Measurements from ENCODE around the gene BRI3.

The BRI3 gene

DNA sequence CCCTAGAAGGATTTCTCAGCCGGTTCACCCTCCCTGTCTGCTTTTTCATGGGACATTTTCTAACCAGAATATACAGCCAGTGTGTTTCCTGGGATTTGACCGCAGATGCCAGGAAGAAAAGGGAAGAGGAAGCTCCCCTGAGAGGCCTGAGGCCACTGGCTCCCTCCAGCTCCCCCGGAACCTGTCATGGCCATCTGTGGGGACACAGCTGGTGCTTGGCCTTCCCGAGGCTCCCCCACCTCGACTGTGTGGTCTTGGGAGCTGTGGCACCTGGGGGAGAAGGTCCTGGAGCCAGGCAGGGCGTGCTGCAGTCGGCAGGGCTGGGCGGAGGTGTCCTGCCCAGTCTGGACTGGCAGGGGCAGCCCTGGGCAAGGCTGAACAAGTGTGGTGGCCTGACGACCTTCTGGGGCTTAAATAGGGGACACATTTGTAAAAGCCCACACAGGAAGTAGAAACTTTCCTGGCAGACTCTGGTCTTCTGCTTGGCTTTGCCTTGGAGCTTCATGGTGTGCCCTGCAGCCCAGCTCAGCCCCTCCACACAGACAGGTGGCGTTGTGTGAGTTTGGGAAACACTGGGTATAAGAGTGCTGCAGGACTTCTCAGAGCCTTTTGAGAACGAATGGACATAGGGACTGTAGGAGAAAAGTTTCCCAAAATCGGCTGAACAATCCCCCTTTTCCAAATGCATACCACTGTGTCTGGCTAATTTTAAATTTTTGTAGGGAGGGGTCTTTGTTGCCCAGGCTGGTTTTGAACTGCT is 6.8 kb downstream of the BRI3 start:
- DNase-seq: no peak

DNA sequence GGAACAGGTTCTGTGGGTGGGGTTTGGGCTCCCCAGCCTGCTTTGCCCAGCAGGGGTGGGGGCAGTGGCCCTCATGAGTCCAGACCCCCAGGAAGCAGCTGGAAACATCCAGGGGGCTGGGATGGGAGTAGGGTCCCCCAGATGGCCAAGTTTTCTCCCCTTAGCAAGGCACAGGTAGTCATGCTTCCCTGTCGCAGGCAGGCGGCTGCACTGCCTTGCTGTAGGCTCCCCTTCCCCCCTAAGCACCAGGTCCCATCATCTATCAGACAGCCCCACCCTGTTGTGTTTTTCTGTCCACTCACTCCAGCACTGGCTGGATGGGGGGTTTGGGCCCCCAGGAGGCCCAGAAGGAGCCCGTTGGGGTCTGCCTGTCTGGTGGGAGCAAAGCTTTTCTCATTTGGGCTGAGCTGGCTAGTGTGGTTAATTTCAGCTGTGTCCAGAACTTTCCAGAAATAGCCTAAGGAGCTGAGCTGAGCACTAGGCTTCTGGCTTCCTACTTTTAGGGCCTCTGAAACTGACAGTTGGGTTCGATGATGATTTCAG is 7.9 kb downstream of the BRI3 start:
- DNase-seq: no peak

DNA sequence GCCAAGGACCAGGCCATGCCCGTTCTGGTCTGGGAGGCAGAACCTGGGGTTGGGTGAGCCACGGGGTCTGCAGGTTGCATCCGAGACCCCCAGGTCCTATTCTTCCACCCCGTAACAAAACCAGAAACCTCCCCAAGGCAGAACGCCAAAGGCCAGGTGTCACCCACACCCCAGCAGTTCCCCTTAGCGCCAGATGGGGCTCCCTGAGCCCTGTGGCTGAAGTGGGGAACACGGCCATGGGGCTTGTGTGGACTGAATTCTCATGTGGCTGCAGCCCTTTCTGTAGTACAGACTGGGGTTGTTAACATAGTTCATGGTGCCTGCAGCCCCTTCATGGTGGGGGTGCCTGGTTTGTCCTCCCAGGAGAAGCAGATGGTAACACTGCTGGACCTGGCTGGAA is 10.2 kb downstream of the BRI3 start:
- no peak for DNase-seq

DNA sequence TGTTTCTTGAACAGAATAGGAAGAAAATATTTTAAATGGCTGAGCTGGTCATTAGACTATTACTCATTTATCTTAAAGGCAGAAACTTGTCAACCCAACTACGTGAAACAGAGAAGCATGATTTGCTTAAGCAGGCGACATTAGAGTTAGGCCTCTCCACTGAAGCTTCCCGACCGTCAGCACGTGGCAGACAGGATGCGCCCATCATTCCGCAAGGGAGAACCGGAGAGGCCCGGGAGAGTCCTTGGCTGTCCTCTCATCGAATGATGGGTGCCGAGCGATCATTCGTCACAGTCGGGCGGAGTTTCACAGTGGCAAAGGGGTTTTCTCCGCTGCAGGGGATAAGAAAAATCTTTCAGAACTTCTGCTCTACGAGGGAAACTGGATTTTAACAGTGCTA is 11.8 kb downstream of the BRI3 start:
- DNase-seq: no peak

- no peak for DNase-seq
Measured at GRCh38 chr7:98293746-98294145, 12.3 kb downstream of the BRI3 start.

DNA sequence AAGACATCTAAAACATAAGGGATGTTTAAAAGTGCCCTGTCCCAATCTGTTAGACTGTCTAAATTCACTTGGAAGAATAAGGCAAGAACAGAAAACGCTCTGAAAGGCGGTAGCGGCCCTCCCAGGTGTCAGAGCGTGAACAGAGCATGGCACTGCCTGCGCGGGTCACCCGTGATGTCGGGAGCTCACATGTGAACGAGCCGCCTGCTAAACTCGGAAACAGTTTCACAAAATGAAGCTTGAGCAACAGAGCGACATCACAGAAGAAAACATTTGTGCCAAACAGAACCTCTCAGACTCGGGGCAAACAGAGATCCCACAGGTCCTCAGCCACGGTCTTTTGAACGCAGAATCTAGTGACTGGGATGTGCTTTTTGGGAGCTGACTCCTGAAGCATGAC is 12.8 kb downstream of the BRI3 start:
- DNase-seq: no peak

GRCh38 chr7:98294798-98295382 is 13.4 kb downstream of the BRI3 start:
- peak; percentile 65 for DNase-seq

- no peak for DNase-seq
Measured at GRCh38 chr7:98295467-98296192, 14.1 kb downstream of the BRI3 start.

DNA sequence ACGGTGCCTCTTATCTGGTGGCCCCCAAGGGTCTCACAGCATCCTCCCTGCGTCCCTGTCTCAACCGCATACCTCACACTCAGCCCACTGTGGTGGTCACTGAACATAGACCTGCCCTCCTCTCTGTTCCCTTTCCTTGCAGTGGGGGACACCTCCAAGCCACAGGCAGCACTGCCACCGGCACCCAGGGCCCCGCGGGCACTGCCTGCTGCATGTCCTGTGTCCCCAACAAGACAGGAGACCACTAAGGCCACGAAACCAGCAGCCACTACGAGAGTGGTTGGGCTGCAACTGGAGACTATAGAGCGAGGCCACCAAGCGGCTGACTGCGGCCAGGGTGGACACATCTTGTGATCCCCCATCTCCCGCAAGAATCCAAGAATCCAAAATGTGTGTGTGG is 15.3 kb downstream of the BRI3 start:
- DNase-seq: no peak

DNA sequence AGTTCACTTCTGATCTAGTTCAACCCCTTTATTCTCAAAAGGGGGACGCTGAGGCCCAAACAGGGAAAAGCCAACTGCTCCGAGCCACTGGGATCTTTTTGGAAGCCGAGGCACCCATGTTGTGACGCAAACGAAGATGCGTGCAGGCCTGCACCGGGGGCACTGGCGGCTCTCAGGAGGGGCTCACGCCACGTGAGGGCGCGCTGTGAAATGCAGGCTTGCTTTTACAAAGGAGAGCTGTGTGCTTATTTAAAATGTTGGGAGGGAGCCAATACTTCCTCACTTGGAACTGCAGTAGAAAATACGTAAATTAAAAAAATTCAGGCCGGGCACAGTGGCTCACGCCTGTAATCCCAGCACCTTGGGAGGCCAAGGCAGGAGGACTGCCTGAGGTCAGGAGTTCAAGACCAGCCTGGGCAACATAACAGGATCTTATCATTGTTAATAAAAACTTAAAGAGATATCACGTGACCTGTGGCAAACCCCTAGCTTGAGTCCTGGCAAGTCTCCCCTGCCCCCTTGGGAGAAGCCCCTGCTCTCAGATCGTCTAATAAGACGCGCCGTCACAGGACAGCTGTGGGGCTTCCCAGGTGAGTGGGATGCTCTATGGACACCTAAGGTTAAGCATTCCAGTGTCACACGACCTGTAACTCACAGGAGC is 16.3 kb downstream of the BRI3 start:
- no peak for DNase-seq

DNA sequence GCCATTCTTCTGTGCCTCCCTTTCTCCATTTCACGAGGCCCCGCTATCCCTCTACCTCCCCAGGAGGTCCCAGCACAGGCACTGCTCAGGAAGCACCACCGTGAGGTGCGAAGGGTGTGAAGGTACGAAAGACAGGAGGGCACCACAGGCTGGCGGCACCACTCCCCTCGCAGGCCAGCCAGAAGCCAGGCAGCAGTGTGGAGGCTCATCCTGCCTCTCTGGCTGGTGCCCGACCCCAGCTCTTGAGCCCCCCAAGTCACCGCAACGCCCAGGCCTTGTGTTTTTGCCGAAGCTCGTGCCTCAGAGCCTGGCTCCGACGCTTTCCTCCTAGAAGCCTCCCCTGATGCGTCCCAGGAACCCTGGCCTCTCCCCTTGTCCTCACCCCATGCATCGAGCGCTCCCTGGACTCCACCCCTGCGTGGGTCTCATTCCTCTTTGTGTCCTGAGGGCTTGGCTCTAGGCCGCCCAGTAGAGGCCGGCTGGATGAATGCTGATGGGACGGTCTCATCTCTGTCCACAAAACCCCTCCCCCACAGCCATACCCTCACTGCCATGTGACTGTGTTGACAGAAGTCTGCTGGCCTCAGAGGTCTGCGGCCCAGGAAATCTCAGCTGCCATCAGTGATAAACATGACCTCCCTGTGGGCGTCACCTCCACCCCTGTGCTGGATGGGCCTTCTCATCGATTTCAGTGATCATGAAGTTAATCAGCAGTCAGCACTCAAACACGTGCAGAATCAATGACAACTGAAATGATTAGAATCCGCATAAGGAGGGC is 19.3 kb downstream of the BRI3 start:
- DNase-seq: no peak

DNA sequence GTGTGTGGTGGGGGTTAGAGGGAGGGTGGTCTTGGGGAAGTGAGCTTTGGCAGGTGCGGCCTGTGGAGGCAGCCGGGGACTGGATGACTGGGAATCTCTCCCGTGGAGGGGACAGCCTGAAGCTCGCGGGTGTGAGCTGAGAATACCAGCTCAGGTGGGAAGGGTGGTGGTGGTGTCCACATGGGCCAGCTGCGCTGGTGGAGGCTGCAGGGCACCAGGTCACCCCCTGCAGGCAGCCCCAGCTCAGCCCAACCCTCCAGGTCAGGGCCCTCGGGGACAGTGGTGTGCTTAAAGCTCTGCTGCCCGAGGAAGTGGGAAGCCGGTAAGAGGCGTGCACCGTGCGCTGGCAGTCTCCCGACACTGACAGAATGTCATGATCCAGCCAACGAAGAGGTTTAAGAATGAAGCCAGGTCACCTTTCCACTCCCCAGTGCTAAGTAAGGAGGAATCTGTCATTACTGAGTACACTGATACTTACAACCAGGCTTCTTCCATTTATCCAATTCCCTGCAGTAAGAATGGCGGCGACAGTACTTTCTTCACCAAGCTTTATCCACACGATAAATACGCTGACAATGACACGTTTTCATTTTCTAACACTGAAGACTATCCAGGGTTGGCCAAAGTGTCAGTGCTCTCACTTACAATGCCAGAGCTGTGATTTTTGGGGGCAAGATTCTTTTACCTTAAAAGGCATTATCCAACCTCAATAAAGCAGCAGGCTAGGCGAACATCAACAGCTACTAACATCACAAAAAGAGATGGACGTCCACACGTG is 20.4 kb downstream of the BRI3 start:
- no peak for DNase-seq

DNA sequence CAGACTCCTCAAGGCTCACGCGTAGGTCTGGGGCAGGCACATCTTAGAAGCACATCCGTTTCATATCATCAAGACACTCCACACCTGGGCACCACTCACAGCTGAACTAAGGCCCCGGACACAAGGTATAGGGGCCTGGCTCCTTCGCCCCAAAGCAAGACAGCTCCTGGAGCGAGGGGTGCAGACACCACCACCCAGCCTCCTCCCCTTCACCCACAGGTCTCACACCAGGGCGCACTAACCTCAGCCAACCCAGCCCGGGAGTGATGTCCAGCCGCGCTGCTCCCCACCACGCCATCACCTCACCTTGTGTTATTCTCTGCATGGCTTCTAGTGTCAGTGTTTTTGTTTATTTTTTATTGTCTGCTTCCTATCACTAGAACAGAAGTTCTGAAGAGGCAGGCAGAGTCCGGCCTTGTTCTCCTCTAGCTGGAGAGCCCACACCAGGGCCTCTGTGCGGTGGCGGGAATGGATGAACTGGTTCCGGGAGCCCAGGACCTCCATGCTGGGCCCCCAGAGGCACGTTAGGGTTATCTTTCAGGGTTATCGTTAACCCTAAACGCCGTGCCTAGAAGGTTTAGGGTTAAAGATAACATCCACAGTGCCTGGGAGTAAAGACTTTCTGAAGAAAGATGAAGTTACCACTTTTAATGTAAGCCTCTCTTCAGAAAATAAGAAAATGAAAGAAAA is 21.8 kb downstream of the BRI3 start:
- DNase-seq: no peak

DNA sequence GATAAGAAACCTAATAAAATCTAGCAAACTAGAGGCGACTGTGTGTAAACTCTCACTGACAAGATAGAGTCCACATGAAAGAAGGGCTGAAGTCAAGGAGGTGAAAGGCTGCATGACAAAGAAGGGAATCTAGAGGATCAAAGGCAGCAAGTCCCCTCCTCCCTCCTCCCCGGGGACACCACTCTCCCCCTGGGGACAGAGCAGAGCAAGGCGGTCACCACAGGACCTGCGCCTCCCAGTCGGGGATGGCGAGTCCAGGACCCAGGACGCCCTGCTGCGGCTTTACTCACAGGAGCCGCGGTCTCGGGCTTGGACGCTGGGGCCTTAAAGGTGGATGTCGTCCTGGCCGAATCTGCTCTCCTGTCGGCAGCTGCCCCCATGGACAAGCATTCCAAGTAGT is 22.4 kb downstream of the BRI3 start:
- DNase-seq: no peak

DNA sequence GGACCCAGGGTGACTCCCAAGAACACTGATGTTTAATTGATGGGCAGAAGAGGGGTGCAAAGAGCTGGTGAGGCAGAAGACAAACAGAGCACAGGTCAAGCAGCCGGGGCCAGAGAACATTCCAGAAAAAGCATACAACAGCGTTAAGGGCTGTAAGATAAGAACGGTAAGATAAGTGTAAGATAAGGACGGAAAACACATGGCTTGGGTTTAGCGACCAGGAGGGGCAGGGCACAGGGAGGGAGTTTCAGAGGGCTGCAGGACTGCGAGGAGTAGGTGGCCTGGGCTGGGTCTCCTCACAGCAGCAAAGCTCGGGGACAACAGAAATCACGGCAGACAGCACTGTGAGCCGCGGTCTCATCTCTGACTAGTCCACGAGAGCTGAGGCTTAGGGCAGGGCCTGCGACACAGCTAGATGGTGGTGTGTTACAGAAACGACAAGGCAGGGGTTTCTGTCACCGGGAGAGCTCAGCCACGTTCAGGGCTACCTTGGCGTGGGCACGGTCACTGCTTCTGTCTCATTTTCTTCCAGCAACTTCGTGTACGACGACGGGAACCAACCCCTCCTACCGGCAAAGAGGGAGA is 24.6 kb downstream of the BRI3 start:
- no peak for DNase-seq

GRCh38 chr7:98307971-98308466 is 26.5 kb downstream of the BRI3 start:
- DNase-seq: no peak

DNA sequence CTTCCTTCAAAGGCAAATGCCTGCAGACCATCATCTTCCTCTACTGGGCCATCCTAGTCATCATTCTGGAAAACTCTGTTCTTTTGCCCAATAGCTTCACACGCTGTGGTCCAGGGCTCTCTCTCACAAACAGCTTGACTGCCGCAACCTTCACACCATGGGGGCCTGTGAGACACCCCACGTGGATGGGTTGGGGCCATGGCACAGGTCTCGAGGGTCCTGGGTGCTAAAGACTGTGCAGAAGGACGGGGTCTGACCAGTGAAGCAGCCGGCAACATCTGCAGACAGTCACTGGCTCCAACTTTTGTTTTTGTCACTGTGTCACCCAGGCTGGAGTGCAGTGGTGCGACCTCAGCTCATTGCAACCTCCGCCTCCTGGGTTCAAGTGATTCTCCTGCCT is 28.1 kb downstream of the BRI3 start:
- no peak for DNase-seq

DNA sequence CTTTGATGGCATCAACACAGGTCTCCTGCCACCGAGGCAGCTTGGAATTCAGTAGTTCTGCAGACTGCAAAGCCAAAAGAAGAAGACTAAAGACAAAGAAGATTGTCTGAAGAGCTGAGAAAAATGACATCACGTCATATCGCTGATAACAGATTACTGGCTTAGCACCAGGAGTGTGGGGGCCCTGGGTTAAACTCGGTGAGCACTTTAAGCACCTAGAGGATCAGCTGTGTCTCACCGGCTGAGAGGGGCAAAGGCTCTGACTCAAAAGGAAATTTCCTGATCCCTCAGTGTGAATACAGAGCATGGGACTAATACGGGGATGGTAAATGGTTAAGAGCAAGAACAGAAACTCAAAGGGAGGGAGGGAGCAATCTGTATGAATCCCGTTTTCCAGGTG is 30.7 kb downstream of the BRI3 start:
- no peak for DNase-seq

GRCh38 chr7:98314469-98314868 is 33.0 kb downstream of the BRI3 start:
- DNase-seq: no peak

DNA sequence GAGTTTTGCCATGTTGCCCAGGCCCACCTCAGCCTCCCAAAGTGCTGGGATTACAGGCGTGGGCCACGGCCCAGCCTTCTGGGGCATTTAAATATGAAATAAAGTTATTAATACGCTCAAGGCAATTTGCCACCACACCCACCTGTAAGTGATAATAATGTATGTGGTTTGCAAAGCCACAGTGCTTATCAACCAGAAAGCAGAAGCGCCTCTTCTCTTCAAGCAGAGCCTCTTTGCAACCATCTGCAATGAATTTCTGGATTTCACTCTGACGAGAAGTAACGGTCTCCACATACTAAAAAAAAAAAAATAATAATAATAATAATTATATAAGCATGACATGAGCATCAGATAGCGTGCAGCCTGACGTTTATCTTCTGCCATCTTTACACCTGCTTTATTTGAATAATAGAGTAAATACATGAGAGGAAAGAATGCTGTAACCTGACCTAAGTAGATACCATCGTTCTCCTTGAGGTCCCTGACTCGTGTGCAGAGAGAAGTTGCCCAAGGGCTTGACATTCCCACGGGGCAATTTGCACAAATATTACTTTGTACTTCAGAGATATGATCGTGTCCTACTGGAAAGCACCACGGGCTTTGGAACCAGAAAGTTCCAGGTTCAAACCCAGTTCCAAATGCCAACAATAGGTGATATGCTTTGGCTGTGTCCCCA is 34.0 kb downstream of the BRI3 start:
- DNase-seq: no peak

Data from NCI-H774 (cell line).